SU-DHL-6 (cell line): ENCODE results near the gene PLPP6.

Source experiments
- EZH2phosphoT487 ChIP-seq: fragments of 200-600 bp; sonication (generic), shearing (Covaris generic); conservative IDR thresholded peaks from 2 replicates; pipeline ENCODE4 v1.6.1; 2018; ENCODE audit warnings: mild to moderate bottlenecking, antibody characterized with exemption, low read length, moderate library complexity, mixed read lengths
- TF ChIP-seq, protein P1 (sequence below): fragments of 200-600 bp; sonication (generic); IDR thresholded peaks from one replicate; pipeline ENCODE4 v1.5.1; 2017; ENCODE audit warnings: antibody characterized with exemption, mild to moderate bottlenecking, low read length, moderate library complexity; ENCODE audit not compliant: insufficient read depth, poor library complexity, severe bottlenecking

DNA sequence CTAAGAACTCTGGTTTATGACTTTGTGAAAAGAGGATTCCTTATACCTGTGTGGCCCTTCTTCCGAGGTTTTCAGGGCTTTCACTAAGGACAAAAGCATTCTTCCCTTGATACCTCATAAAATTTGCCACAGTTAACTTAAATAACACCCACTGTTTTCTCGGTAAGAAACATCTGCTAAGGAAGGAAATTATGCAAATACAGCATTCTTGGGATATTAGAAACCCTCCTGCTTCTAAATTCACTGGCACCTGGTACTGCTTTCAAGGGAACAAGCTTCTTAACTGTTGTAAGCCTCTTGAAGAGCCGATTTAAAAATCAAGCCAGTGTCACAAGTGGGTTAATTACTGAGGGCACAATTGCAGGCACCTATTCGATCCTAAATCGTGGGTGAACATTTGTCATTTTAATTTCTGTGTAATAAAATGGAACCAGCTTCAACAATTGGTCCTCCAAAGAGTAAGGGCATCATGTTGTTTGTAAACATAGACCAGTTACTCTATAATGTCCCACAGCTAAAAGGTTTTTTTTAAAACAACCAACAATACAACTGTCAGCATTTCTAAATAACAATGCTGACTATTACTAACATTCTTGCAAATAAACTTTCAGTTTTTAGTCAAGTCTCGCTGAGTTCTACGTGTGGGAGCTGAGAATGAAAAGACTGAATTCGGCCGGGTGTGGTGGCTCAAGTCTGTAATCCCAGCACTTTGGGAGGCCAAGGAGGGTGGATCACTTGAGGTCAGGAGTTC lies 52.3 kb downstream of the PLPP6 start:
- TF ChIP-seq, protein P1, sequence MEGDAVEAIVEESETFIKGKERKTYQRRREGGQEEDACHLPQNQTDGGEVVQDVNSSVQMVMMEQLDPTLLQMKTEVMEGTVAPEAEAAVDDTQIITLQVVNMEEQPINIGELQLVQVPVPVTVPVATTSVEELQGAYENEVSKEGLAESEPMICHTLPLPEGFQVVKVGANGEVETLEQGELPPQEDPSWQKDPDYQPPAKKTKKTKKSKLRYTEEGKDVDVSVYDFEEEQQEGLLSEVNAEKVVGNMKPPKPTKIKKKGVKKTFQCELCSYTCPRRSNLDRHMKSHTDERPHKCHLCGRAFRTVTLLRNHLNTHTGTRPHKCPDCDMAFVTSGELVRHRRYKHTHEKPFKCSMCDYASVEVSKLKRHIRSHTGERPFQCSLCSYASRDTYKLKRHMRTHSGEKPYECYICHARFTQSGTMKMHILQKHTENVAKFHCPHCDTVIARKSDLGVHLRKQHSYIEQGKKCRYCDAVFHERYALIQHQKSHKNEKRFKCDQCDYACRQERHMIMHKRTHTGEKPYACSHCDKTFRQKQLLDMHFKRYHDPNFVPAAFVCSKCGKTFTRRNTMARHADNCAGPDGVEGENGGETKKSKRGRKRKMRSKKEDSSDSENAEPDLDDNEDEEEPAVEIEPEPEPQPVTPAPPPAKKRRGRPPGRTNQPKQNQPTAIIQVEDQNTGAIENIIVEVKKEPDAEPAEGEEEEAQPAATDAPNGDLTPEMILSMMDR = no peak
- no peak for TF ChIP-seq EZH2phosphoT487
